ENCODE measurements around the gene BRD7. TPM values are rescaled to one million over a fixed set of nuclear protein-coding genes. Genes with fewer than 3 reads are reported as not detected.

Gene BRD7
- total and polyA plus RNA-seq, 2 donors (not counting 3 experiments of a cell fraction or from before 2014, with no cell fraction given), result 17.1 to 69.1 TPM

- Histone ChIP-seq H3K9me3 (replicated peaks; ENCODE audit: control insufficient read depth, insufficient read depth, low read length) (no peaks in the 10 kb centered on the region), H3K27ac (ENCODE audit: insufficient read depth, low read depth, low read length) (no peak overlapping the region), H4K20me1 (replicated peaks; ENCODE audit: control insufficient read depth, extremely low read depth, insufficient read depth, low read length) (no peaks in the 10 kb centered on the region), H3K4me1 (ENCODE audit: control insufficient read depth, extremely low read depth, insufficient read depth, low read length) (no peaks in the 10 kb centered on the region), H3K36me3 (ENCODE audit: control insufficient read depth in 2 of 2, extremely low read depth in 1 of 2, insufficient read depth in 2 of 2, low read length in 2 of 2) (peaks cover 6 to 17% of the 10 kb centered on the region in 2 experiments), H3K4me2 (ENCODE audit: insufficient read depth, low read length) (no peak overlapping the region), H3K4me3 (replicated peaks in 1 of 3; ENCODE audit: insufficient read depth in 1 of 3, low read depth in 1 of 3, low read length in 3 of 3) (no peak overlapping the region), H3K27me3 (ENCODE audit: control insufficient read depth in 2 of 2, insufficient read depth in 2 of 2, low read length in 2 of 2) (no peaks in the 10 kb centered on the region), H3K9ac (replicated peaks; ENCODE audit: extremely low read depth, insufficient read depth, low read length) (no peak overlapping the region), H2AFZ (ENCODE audit: low read depth, low read length) (no peak overlapping the region), H3K79me2 (ENCODE audit: control insufficient read depth, insufficient read depth, low read length) (peaks cover 4% of the 10 kb centered on the region), H3K9me1 (replicated peaks; ENCODE audit: control insufficient read depth, extremely low read depth, insufficient read depth, low read length) (no peaks in the 10 kb centered on the region)
- DNase-seq (ENCODE audit: low read depth, low spot score), result no peak
- CTCF ChIA-PET, result interaction anchor here (2.0 kb wide), 1 partner anchor 22 kb away, joined by 5 read pairs; no protein-coding TSS in a partner anchor
- TF ChIP-seq MAX (IDR thresholded peaks at IDR 0.05; ENCODE audit: insufficient read depth, insufficient read length) (no peak), JUN (IDR thresholded peaks at IDR 0.05; ENCODE audit: borderline replicate concordance, insufficient read depth, insufficient read length, low read depth) (no peak), MYC (IDR thresholded peaks at IDR 0.05; ENCODE audit: low read depth, low read length) (no peak), POLR2A (IDR thresholded peaks at IDR 0.05; ENCODE audit: low read depth, low read length) (no peak), CTCF (IDR thresholded peaks at IDR 0.05; ENCODE audit: extremely low read depth in 1 of 2, insufficient read depth in 1 of 2, low read depth in 1 of 2, low read length in 2 of 2) (no peak), POLR2AphosphoS5 (IDR thresholded peaks at IDR 0.05; ENCODE audit: insufficient read depth, low read depth, low read length) (no peak), FOS (IDR thresholded peaks at IDR 0.05; ENCODE audit: borderline replicate concordance, insufficient read depth, low read length) (no peak), EZH2 (IDR thresholded peaks at IDR 0.05; ENCODE audit: borderline replicate concordance, low read depth, low read length, severe bottlenecking) (no peak), GATA2 (IDR thresholded peaks at IDR 0.05; ENCODE audit: insufficient read depth, insufficient read length, low read depth, low read length) (no peak)
- no peak for FAIRE-seq
- BruUV-seq (replicated peaks), result no TSS peak
- POLR2A ChIA-PET, result no interaction called here
- dilution Hi-C loops (cut with MboI; ENCODE audit: extremely low pct_ligation_motif_present, low sequenced_read_pairs), result no loop called here
- intact Hi-C loops (cut with micrococcal nuclease), result loop anchor here (10.0 kb wide), 1 partner anchor 238 kb away; no protein-coding TSS in a partner anchor
Measured at GRCh38 chr16:50332599-50332998, 36.2 kb downstream of the BRD7 start.
